Measurements from ENCODE around the gene TRIM72.

- TF ChIP-seq CTCF (IDR thresholded peaks at IDR 0.05) (no peak), POLR2A (IDR thresholded peaks at IDR 0.05) (no peak)
These were observed 29.0 kb upstream of the TRIM72 start for GRCh38 chr16:31184888-31185287.

All from Peyer's patch (tissue), 4 donors.